Measurements from ENCODE around the gene MAGEB10.
"Not testable (repeated sequence)": the region's sequence is repeated elsewhere in the genome, so short reads cannot be mapped to it uniquely, and the experiment has no call there.

MAGEB10 gene

GRCh38 chrX:27807690-27808089, at the start of gene MAGEB10:
Gene MAGEB10 (plus strand): TSS chrX:27807990. CDS start chrX:27821307, 13,317 bp downstream.
- no peak for DNase-seq (ENCODE audit: low spot score)

GRCh38 chrX:27765718-27766117, 42.1 kb upstream of the MAGEB10 start:
- no peak for DNase-seq (ENCODE audit: low spot score)

GRCh38 chrX:27767387-27767786, 40.4 kb upstream of the MAGEB10 start:
- no peak for DNase-seq (ENCODE audit: low spot score)

GRCh38 chrX:27775984-27776383, 31.8 kb upstream of the MAGEB10 start:
- DNase-seq (ENCODE audit: low spot score), result no peak

GRCh38 chrX:27796640-27797257, 11.0 kb upstream of the MAGEB10 start:
- no peak for DNase-seq (ENCODE audit: low spot score)

- no peak for DNase-seq (ENCODE audit: low spot score)
These were observed 10.2 kb upstream of the MAGEB10 start for GRCh38 chrX:27797575-27797974.

GRCh38 chrX:27808226-27808625, 436 bp downstream of the MAGEB10 start:
- no peak for DNase-seq (ENCODE audit: low spot score)

- DNase-seq (ENCODE audit: low spot score), result not testable (repeated sequence)
These were observed 1.4 kb downstream of the MAGEB10 start for GRCh38 chrX:27808991-27809859.

GRCh38 chrX:27815209-27815608, 7.4 kb downstream of the MAGEB10 start:
- DNase-seq (ENCODE audit: low spot score), result no peak

- DNase-seq (ENCODE audit: low spot score), result no peak
These were observed 16.0 kb downstream of the MAGEB10 start for GRCh38 chrX:27823812-27824211.

GRCh38 chrX:27838185-27838584, 30.4 kb downstream of the MAGEB10 start:
- DNase-seq (ENCODE audit: low spot score), result no peak

GRCh38 chrX:27840881-27841280, 33.1 kb downstream of the MAGEB10 start:
- DNase-seq (ENCODE audit: low spot score), result no peak

GRCh38 chrX:27842859-27843258, 35.1 kb downstream of the MAGEB10 start:
- DNase-seq (ENCODE audit: low spot score), result no peak

- no peak for DNase-seq (ENCODE audit: low spot score)
These were observed 52.5 kb downstream of the MAGEB10 start for GRCh38 chrX:27860337-27860736.

GRCh38 chrX:27863809-27864208, 56.0 kb downstream of the MAGEB10 start:
- no peak for DNase-seq (ENCODE audit: low spot score)

Measured in putamen (tissue), 1 donor.